ENCODE measurements around the gene TGFBR3. TPM values are rescaled to one million over a fixed set of nuclear protein-coding genes. Genes with fewer than 3 reads are reported as not detected.

The TGFBR3 gene
- total and polyA plus RNA-seq, 2 experiments from 2014 or later: 46.8 to 68.3 TPM

DNA sequence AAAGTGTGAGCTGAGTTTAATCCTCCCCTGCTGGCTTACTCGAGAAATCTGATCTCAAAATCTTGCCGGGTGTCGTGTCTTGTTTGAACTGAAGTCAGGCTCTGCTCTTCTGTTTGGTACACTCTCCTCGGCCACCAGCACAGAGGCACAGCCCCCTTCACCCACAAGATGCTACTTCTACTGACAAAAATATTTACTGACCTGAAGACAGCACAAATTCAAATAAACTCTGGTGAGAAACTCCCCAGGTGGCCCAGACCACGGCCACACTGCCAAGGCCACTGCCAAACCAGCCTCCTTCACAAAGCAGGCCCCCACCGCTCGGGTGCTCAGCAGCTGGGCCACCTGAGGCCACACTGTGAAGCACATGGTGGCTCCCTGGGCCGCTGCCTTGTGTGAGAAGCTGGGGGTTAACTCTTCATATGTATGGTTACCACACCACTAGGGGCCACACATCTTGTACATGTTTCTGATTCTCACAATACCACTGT lies 80.6 kb downstream of the TGFBR3 start:
- Histone ChIP-seq H2AFZ (no peak overlapping the region), H3K9me2 (replicated peaks; ENCODE audit: insufficient read depth) (no peaks in the 10 kb centered on the region), H3K27me3 (no peaks in the 10 kb centered on the region), H3K27ac (peak overlapping the region; percentile 10), H3K79me2 (peaks cover 39% of the 10 kb centered on the region), H3K4me3 (no peak overlapping the region), H3K4me1 (ENCODE audit: insufficient read depth) (peaks cover 13% of the 10 kb centered on the region), H3K9me3 (ENCODE audit: low read depth) (no peaks in the 10 kb centered on the region), H3K4me2 (no peak overlapping the region), H3K36me3 (replicated peaks; ENCODE audit: insufficient read depth, low read depth) (no peaks in the 10 kb centered on the region), H4K20me1 (ENCODE audit: insufficient read depth, poor library complexity, severe bottlenecking) (no peaks in the 10 kb centered on the region)
- WGBS (ENCODE audit: low lambda C conversion rate, missing lambda C conversion rate): 57% methylated on average over 8 of the region's 8 CpGs
- TF ChIP-seq EZH2 (IDR thresholded peaks at IDR 0.05; ENCODE audit: borderline replicate concordance): no peak
- TF ChIP-seq, protein P1, sequence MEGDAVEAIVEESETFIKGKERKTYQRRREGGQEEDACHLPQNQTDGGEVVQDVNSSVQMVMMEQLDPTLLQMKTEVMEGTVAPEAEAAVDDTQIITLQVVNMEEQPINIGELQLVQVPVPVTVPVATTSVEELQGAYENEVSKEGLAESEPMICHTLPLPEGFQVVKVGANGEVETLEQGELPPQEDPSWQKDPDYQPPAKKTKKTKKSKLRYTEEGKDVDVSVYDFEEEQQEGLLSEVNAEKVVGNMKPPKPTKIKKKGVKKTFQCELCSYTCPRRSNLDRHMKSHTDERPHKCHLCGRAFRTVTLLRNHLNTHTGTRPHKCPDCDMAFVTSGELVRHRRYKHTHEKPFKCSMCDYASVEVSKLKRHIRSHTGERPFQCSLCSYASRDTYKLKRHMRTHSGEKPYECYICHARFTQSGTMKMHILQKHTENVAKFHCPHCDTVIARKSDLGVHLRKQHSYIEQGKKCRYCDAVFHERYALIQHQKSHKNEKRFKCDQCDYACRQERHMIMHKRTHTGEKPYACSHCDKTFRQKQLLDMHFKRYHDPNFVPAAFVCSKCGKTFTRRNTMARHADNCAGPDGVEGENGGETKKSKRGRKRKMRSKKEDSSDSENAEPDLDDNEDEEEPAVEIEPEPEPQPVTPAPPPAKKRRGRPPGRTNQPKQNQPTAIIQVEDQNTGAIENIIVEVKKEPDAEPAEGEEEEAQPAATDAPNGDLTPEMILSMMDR (IDR thresholded peaks at IDR 0.05; ENCODE audit: poor library complexity): no peak
- no peak for TF ChIP-seq EZH2phosphoT487 (IDR thresholded peaks at IDR 0.05; ENCODE audit: low read depth, severe bottlenecking, unreplicated experiment)
- no peak for DNase-seq (ENCODE audit: low spot score)

DNA sequence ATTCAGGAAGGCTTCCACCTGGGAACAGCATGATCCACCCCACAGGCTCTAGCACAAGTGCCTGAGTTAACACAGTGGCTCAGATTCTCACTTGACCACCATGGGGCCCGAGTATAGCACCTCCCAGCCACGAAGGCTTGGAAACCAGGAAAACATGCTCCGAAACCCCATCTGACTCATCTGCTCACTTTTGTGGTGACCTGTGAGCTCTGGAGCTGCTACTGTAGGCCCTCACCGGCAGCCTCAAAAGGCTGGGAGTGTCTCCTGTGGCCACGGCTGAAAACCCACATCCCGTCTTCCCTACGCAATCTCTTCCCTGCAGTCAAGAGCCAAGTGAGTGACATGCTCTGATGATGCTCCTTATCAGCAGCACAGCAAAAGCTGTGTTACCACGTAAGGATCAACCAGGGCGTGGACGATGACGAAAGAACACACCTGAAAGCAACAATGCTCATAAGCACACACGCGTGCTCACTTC lies 81.4 kb downstream of the TGFBR3 start:
- no peaks in the 10 kb centered on the region for H3K9me3 ChIP-seq (ENCODE audit: low read depth)
- H3K4me3 ChIP-seq: no peak overlapping the region
- H3K79me2 ChIP-seq: peaks cover 34% of the 10 kb centered on the region
- no peaks in the 10 kb centered on the region for H3K36me3 ChIP-seq (replicated peaks; ENCODE audit: insufficient read depth, low read depth)
- no peak for DNase-seq (ENCODE audit: low spot score)
- TF ChIP-seq EZH2 (IDR thresholded peaks at IDR 0.05; ENCODE audit: borderline replicate concordance) (no peak), EZH2phosphoT487 (IDR thresholded peaks at IDR 0.05; ENCODE audit: low read depth, severe bottlenecking, unreplicated experiment) (no peak)
- TF ChIP-seq, protein P1 (IDR thresholded peaks at IDR 0.05; ENCODE audit: poor library complexity): no peak
- H3K27ac ChIP-seq: no peak overlapping the region
- WGBS (ENCODE audit: low lambda C conversion rate, missing lambda C conversion rate): 90% methylated on average over 13 of the region's 13 CpGs
- H3K4me1 ChIP-seq (ENCODE audit: insufficient read depth): peaks cover 13% of the 10 kb centered on the region
- no peaks in the 10 kb centered on the region for H3K27me3 ChIP-seq
- no peak overlapping the region for H2AFZ ChIP-seq
- H3K4me2 ChIP-seq: no peak overlapping the region
- H3K9me2 ChIP-seq (replicated peaks; ENCODE audit: insufficient read depth): no peaks in the 10 kb centered on the region
- H4K20me1 ChIP-seq (ENCODE audit: insufficient read depth, poor library complexity, severe bottlenecking): no peaks in the 10 kb centered on the region

DNA sequence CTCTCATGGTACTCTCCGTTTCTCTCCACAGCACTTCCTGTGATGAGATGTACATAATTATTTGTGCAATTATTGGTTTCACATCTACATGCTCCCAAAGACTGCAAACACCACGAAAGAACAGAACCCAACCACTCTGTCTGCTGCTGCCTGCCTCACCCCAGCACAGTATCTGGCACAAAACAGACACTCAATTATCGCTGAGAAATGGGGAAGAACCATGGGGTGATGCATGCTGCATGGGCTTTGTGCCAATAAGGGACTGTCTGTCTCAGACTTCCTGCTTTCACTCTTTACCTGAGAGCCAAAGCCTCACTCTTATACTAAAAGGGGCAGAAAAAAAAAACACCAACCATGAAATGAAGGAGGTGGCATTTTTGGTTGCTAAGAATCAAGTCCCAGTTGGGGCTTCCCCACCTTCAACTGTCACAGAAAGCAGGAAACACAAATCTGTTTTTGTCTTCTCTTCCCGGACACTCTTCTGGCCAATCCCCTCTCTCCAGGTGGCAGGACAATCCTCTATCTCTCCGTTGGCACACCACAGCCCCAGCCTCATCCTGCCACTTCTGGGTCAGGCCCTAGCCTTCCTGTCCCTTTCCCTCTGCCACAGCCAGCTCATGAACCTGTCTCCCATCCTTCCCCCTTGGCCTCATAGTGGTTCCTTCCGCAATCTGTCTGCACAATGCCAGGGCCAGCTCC lies 82.0 kb downstream of the TGFBR3 start:
- WGBS (ENCODE audit: low lambda C conversion rate, missing lambda C conversion rate): 68% methylated on average over 6 of the region's 6 CpGs
- Histone ChIP-seq H2AFZ (no peak overlapping the region), H3K36me3 (replicated peaks; ENCODE audit: insufficient read depth, low read depth) (no peaks in the 10 kb centered on the region), H3K27ac (no peak overlapping the region), H3K9me2 (replicated peaks; ENCODE audit: insufficient read depth) (no peaks in the 10 kb centered on the region), H3K79me2 (peaks cover 32% of the 10 kb centered on the region), H3K9me3 (ENCODE audit: low read depth) (no peaks in the 10 kb centered on the region), H3K4me2 (no peak overlapping the region), H3K4me1 (ENCODE audit: insufficient read depth) (peaks cover 13% of the 10 kb centered on the region), H4K20me1 (ENCODE audit: insufficient read depth, poor library complexity, severe bottlenecking) (no peaks in the 10 kb centered on the region), H3K4me3 (no peak overlapping the region), H3K27me3 (no peaks in the 10 kb centered on the region)
- no peak for TF ChIP-seq EZH2phosphoT487 (IDR thresholded peaks at IDR 0.05; ENCODE audit: low read depth, severe bottlenecking, unreplicated experiment)
- no peak for TF ChIP-seq EZH2 (IDR thresholded peaks at IDR 0.05; ENCODE audit: borderline replicate concordance)
- DNase-seq (ENCODE audit: low spot score): no peak

DNA sequence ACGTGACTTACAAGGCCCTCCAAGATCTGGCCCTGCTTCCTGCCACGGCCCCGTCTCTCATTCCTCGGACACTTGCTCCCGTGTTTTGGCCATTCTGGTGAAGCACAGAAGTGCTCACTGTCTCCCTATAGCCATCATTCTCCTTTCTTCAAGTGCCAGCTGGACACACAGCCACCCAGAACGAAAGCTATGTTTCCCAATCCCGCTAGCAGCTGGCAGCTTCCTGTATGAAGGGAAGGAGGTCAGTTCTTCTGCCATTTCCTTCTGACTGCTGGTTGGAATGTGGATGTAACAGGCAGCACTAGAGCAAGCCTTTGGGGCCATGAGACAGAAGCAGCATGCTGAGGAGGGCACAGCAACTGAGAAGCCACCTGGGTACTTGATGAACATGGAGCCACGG lies 82.8 kb downstream of the TGFBR3 start:
- TF ChIP-seq EZH2 (IDR thresholded peaks at IDR 0.05; ENCODE audit: borderline replicate concordance) (no peak), EZH2phosphoT487 (IDR thresholded peaks at IDR 0.05; ENCODE audit: low read depth, severe bottlenecking, unreplicated experiment) (no peak)
- TF ChIP-seq, protein P1 (IDR thresholded peaks at IDR 0.05; ENCODE audit: poor library complexity): no peak
- no peak for DNase-seq (ENCODE audit: low spot score)
- H3K79me2 ChIP-seq: peaks cover 25% of the 10 kb centered on the region
- H3K4me2 ChIP-seq: no peak overlapping the region
- no peak overlapping the region for H3K4me3 ChIP-seq
- H4K20me1 ChIP-seq (ENCODE audit: insufficient read depth, poor library complexity, severe bottlenecking): no peaks in the 10 kb centered on the region
- no peak overlapping the region for H2AFZ ChIP-seq
- H3K9me3 ChIP-seq (ENCODE audit: low read depth): no peaks in the 10 kb centered on the region
- no peak overlapping the region for H3K27ac ChIP-seq
- 91% methylated on average over 8 of the region's 8 CpGs for WGBS (ENCODE audit: low lambda C conversion rate, missing lambda C conversion rate)
- no peaks in the 10 kb centered on the region for H3K36me3 ChIP-seq (replicated peaks; ENCODE audit: insufficient read depth, low read depth)
- H3K4me1 ChIP-seq (ENCODE audit: insufficient read depth): peaks cover 19% of the 10 kb centered on the region
- no peaks in the 10 kb centered on the region for H3K9me2 ChIP-seq (replicated peaks; ENCODE audit: insufficient read depth)
- no peaks in the 10 kb centered on the region for H3K27me3 ChIP-seq
